Cardiac muscle cell (in vitro differentiated cells and primary cell): ENCODE data around the gene PKDCC. TPM values are rescaled to one million over a fixed set of nuclear protein-coding genes. Genes with fewer than 3 reads are reported as not detected.
A peak's percentile ranks its signal among the peaks of the same experiment; 100 is the strongest.

Experiments used
- DNase-seq, 2 donors: peaks; one replicate each; pipeline versions ENCODE4 v3.0.0 to v3.0.0-alpha.2; 2010 to 2017; ENCODE audit warnings: low read depth in 1 of 2, low spot score in 1 of 2
- H3K27ac ChIP-seq: fragments of 200-600 bp; sonication (generic); 2 replicates; pipeline ENCODE4 v1.5.1; 2016
- H3K27me3 ChIP-seq: fragments of 200-600 bp; sonication (generic); 2 replicates; pipeline ENCODE4 v1.6.0; 2016; ENCODE audit warnings: control low read depth
- H3K36me3 ChIP-seq: fragments of 200-600 bp; sonication (generic); 2 replicates; pipeline ENCODE4 v1.5.1; 2016; ENCODE audit warnings: control low read depth
- H3K4me1 ChIP-seq: fragments of 200-600 bp; sonication (generic); 2 replicates; pipeline ENCODE4 v1.8.1; 2017; ENCODE audit warnings: low read depth, mild to moderate bottlenecking, mixed run types
- H3K4me3 ChIP-seq: fragments of 200-600 bp; sonication (generic); 2 replicates; pipeline ENCODE4 v1.5.1; 2016; ENCODE audit warnings: mild to moderate bottlenecking
- H3K9me3 ChIP-seq: fragments of 200-600 bp; sonication (generic); 2 replicates; pipeline ENCODE4 v1.5.1; 2017; ENCODE audit warnings: low read depth, mild to moderate bottlenecking, control low read depth
- polyA plus RNA-seq: library from polyadenylated mRNA; unstranded; fragments of >200 nt; fragmentation: Nextera tagmentation; extraction: Ambion mirVana; gene quantifications from 2 replicates; pipeline ENCODE4 v1.2.1, GENCODE V29; 2016
- total RNA-seq: library from RNA; depleted of rRNA; stranded (reverse); fragments of >200 nt; gene quantifications from 2 replicates; pipeline ENCODE4 v1.2.3, GENCODE V29; 2016
- TF ChIP-seq, protein P1 (sequence below): IDR thresholded peaks from 2 replicates; pipeline ENCODE4 v1.5.1; 2012; ENCODE audit warnings: low read depth, mild to moderate bottlenecking, low read length

PKDCC gene
- total and polyA plus RNA-seq, 2 experiments from 2014 or later = 157 to 228 TPM

DNA sequence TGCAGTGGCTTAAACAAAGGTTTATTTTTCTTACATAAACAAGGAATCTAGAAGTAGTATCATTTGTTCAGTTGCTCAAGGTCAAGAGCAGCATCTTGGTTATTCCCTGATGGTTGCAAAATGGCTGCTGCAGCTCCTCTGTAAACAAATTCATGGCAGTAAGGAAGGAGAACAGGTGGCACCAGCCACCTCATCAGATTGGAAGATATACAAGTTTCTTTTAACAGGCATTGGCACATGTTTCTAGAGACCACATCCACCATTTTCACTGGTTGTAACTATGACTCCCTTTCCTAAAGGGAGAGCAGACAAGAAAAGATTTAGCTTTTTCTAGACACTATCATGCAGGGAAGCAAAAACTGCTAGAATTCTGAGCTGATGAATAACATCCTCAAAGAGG, 46.3 kb downstream of the PKDCC start:
- TF ChIP-seq, protein P1, sequence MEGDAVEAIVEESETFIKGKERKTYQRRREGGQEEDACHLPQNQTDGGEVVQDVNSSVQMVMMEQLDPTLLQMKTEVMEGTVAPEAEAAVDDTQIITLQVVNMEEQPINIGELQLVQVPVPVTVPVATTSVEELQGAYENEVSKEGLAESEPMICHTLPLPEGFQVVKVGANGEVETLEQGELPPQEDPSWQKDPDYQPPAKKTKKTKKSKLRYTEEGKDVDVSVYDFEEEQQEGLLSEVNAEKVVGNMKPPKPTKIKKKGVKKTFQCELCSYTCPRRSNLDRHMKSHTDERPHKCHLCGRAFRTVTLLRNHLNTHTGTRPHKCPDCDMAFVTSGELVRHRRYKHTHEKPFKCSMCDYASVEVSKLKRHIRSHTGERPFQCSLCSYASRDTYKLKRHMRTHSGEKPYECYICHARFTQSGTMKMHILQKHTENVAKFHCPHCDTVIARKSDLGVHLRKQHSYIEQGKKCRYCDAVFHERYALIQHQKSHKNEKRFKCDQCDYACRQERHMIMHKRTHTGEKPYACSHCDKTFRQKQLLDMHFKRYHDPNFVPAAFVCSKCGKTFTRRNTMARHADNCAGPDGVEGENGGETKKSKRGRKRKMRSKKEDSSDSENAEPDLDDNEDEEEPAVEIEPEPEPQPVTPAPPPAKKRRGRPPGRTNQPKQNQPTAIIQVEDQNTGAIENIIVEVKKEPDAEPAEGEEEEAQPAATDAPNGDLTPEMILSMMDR = no peak
- no peak overlapping the region for H3K27ac ChIP-seq
- H3K4me3 ChIP-seq = no peak overlapping the region
- no peak for DNase-seq
- no peaks in the 10 kb centered on the region for H3K9me3 ChIP-seq
- H3K36me3 ChIP-seq = no peaks in the 10 kb centered on the region
- H3K27me3 ChIP-seq = no peaks in the 10 kb centered on the region
- H3K4me1 ChIP-seq = peaks cover 7% of the 10 kb centered on the region

DNA sequence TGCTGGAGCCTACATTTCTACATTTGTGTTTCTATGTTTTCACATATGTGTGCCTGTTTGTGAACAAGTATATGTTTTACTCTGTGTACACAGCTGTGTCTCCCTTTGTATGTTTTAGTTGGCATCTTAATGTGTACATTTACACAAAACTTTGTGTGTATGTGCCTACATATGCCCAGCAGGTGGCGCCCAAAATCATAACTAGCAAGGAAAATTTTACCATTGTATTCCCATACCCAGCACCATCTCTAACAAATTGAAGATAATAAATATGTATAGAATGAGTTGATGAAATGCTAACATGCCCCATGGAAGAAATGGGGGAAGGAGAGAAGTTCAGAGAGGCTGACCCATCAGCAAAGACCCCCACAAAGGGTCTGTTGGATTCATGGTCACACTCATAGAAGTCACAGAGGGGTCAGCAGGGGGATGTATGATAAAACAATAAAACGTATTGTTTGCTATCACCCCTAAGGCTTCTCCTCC, 48.1 kb downstream of the PKDCC start:
- Histone ChIP-seq H3K27me3 (no peaks in the 10 kb centered on the region), H3K4me3 (no peak overlapping the region), H3K27ac (no peak overlapping the region), H3K4me1 (peaks cover 7% of the 10 kb centered on the region), H3K36me3 (no peaks in the 10 kb centered on the region), H3K9me3 (no peaks in the 10 kb centered on the region)
- TF ChIP-seq, protein P1 = peak; percentile 71
- peak; percentile 83 to 87 for DNase-seq

DNA sequence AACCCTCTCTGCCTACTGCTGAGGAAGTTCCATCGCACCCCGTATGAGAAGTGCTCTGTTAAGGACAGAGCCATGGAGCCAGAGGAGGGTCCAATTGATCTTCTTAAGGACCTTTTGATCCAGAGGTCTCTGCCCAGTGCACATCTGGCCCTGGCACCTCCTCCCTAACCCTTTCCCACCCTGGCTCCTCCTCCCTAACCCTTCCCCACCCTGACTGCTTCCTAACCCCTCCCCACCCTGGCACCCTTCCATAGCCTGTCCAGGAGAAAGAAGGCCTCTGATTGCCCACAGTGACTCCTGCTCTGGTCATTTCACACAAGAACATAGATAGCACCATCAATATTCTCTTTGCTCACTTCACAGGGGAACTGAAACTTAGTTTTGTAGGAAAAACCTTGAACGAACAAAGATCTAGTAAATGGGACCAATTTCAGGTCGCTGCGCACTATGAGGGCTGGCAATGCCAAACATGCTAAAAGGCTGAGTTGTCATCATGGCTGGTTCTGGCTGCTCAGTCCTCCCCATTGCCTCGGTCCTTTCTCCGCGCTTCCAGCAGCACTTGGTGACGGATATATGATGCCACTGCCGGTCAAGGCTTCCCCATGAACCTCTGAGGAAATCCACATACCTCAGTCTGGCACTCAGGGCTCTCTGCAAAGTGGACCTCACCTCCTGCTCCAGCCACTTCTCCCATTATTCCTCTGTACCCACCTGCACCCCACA, 49.2 kb downstream of the PKDCC start:
- no peaks in the 10 kb centered on the region for H3K9me3 ChIP-seq
- no peaks in the 10 kb centered on the region for H3K36me3 ChIP-seq
- no peak overlapping the region for H3K27ac ChIP-seq
- H3K27me3 ChIP-seq = no peaks in the 10 kb centered on the region
- no peak overlapping the region for H3K4me3 ChIP-seq
- TF ChIP-seq, protein P1 = no peak
- DNase-seq = no peak
- peaks cover 7% of the 10 kb centered on the region for H3K4me1 ChIP-seq

DNA sequence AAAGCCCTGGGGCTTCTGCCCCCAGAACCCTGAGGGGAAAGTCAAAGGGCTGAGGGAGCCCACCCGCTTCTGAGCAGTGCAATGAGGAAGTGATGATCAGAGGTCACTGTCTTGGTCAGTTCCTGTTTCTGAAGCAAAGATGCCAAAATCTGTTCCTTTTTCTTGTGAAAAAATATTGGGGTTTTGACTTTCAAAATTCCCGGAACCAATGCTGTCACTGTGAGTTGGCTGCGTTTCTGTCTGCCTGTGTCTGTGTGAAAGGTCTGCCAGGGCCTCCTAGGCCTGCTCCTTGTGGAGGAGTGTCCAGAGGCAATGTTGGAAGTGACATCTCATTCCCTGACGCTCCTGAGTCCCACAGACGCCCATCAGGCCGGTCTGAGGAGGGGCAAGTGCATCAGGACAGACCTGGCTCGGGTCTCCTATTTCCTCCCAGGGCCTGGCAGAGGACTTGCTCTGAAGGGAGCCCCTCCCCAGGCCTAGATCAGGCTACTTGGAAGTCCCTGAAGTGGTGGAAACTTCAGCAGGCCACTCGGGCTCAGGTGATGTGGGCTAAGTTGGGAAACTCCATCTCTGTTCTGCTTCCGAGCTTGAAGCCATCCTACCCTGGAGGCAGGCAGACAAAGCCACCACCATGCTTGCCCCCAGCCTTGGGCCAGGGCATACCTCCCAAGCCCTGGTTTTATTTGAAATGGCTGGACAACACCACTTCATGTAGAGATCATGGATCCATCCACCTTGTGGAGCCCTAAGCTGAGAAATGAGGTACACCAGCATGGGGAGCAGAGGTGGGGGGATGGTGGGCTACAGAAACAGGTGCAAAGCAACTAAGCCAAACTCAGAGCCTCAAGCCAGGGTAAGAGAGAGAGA, 51.0 kb downstream of the PKDCC start:
- Histone ChIP-seq H3K36me3 (no peaks in the 10 kb centered on the region), H3K27me3 (no peaks in the 10 kb centered on the region), H3K4me1 (peaks cover 14% of the 10 kb centered on the region), H3K27ac (no peak overlapping the region), H3K9me3 (no peaks in the 10 kb centered on the region), H3K4me3 (no peak overlapping the region)
- TF ChIP-seq, protein P1 = no peak
- DNase-seq = peak in 1 of 2 donors; percentile 36

DNA sequence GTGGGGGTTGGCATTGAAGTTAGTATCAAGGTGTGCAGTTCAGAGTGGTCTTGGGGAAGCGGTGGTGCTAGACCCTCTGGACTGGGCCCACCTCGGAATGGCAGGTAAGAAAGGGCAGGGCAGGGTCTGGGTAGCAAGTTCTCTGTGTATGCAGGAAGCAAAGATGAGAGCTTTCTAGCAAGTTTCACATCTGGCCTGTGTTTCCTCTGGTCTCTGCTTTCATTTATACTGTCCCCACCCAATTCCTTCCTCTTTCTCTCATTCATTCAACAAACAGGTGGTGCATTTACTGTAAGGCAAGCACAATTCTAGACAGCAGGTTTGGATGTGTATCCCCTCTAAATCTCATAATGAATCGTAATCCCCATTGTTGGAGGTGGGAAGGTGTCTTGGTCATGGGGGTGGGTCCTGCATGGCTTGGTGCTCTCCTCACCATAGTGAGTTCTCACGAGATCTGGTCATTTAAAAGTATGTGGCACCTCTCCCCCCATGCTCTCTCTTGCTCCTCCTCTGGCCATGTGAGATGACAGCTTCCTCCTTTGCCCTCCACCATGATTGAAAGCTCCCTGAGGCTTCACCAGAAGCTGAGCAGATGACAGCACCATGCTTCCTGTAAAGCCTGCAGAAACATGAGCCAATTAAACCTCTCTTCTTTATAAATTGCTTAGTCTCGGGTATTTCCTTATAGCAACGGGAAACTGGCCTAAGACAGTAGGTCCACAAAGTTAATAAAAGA, 51.8 kb downstream of the PKDCC start:
- DNase-seq = no peak
- Histone ChIP-seq H3K4me1 (peaks cover 14% of the 10 kb centered on the region), H3K27me3 (no peaks in the 10 kb centered on the region), H3K27ac (no peak overlapping the region), H3K36me3 (no peaks in the 10 kb centered on the region), H3K9me3 (no peaks in the 10 kb centered on the region), H3K4me3 (no peak overlapping the region)
- TF ChIP-seq, protein P1 = no peak
